Stomach smooth muscle (tissue), 2 donors: ENCODE data around the gene TPSAB1.
"Not testable (repeated sequence)": the region's sequence is repeated elsewhere in the genome, so short reads cannot be mapped to it uniquely, and the experiment has no call there.

Experiments
- H3K27ac ChIP-seq: one replicate; pipeline ENCODE4 v1.7.0; 2013; ENCODE audit warnings: mild to moderate bottlenecking, low read length, inconsistent platforms
- H3K27me3 ChIP-seq, 2 donors: one replicate each; pipeline ENCODE4 v1.7.0; 2013; ENCODE audit warnings: low read length in 2 of 2; ENCODE audit not compliant: insufficient read depth in 2 of 2, control insufficient read depth in 1 of 2
- H3K36me3 ChIP-seq, 2 donors: one replicate each; pipeline ENCODE4 v1.7.0; 2013; ENCODE audit warnings: low read length in 2 of 2; ENCODE audit not compliant: control insufficient read depth in 2 of 2, insufficient read depth in 2 of 2
- H3K4me1 ChIP-seq: one replicate; pipeline ENCODE4 v1.7.0; 2013; ENCODE audit warnings: low read length; ENCODE audit not compliant: control insufficient read depth, insufficient read depth
- H3K4me3 ChIP-seq, 2 donors: one replicate each; pipeline ENCODE4 v1.7.0; 2013; ENCODE audit warnings: low read length in 2 of 2
- H3K9ac ChIP-seq, 2 donors: one replicate each; pipeline ENCODE4 v1.7.0; 2013; ENCODE audit warnings: low read length in 2 of 2, mild to moderate bottlenecking in 1 of 2
- H3K9me3 ChIP-seq, 2 donors: one replicate each; pipeline ENCODE4 v1.7.0; 2013; ENCODE audit warnings: low read length in 2 of 2; ENCODE audit not compliant: control insufficient read depth in 2 of 2
- donor health status: healthy.
- donor health status: Pancreatic carcinoma.

The TPSAB1 gene

GRCh38 chr16:1261131-1261892, 20.8 kb downstream of the TPSAB1 start:
- no peak overlapping the region for H3K9ac ChIP-seq

GRCh38 chr16:1262210-1262845, 21.8 kb downstream of the TPSAB1 start:
- Histone ChIP-seq H3K4me3 (no peak overlapping the region), H3K4me1 (peaks cover 4% of the 10 kb centered on the region), H3K27me3 (peaks cover 18 to 29% of the 10 kb centered on the region in 2 donors), H3K27ac (no peak overlapping the region), H3K9ac (no peak overlapping the region), H3K36me3 (no peaks in the 10 kb centered on the region), H3K9me3 (no peaks in the 10 kb centered on the region)

More at GRCh38 chr16:1261131-1261892, 20.8 kb downstream of the TPSAB1 start:
- Histone ChIP-seq H3K4me3 (no peak overlapping the region), H3K4me1 (peaks cover 4% of the 10 kb centered on the region), H3K36me3 (no peaks in the 10 kb centered on the region), H3K27me3 (peaks cover 14 to 27% of the 10 kb centered on the region in 2 donors), H3K9me3 (no peaks in the 10 kb centered on the region), H3K27ac (no peak overlapping the region)

- H3K27me3 ChIP-seq: peaks cover 18 to 29% of the 10 kb centered on the region in 2 donors
These were observed 22.3 kb downstream of the TPSAB1 start for GRCh38 chr16:1262846-1263221.

GRCh38 chr16:1263591-1264344, 23.3 kb downstream of the TPSAB1 start:
- Histone ChIP-seq H3K9me3 (no peaks in the 10 kb centered on the region), H3K4me3 (no peak overlapping the region), H3K27ac (no peak overlapping the region), H3K9ac (no peak overlapping the region), H3K4me1 (peaks cover 4% of the 10 kb centered on the region), H3K27me3 (peaks cover 18 to 29% of the 10 kb centered on the region in 2 donors), H3K36me3 (no peaks in the 10 kb centered on the region)

More at GRCh38 chr16:1262846-1263221, 22.3 kb downstream of the TPSAB1 start:
- H3K36me3 ChIP-seq: no peaks in the 10 kb centered on the region
- H3K9ac ChIP-seq: no peak overlapping the region
- H3K4me3 ChIP-seq: no peak overlapping the region
- no peak overlapping the region for H3K27ac ChIP-seq
- H3K4me1 ChIP-seq: peaks cover 4% of the 10 kb centered on the region
- no peaks in the 10 kb centered on the region for H3K9me3 ChIP-seq

GRCh38 chr16:1264345-1265089, 24.0 kb downstream of the TPSAB1 start:
- Histone ChIP-seq H3K9ac (no peak overlapping the region), H3K4me1 (no peaks in the 10 kb centered on the region), H3K27me3 (peaks cover 12 to 21% of the 10 kb centered on the region in 2 donors)

GRCh38 chr16:1265090-1265630, 24.7 kb downstream of the TPSAB1 start:
- Histone ChIP-seq H3K9me3 (no peaks in the 10 kb centered on the region), H3K9ac (no peak overlapping the region), H3K27ac (no peak overlapping the region), H3K36me3 (no peaks in the 10 kb centered on the region), H3K27me3 (peaks cover 15% of the 10 kb centered on the region in 2 donors), H3K4me3 (no peak overlapping the region), H3K4me1 (no peaks in the 10 kb centered on the region)

More at GRCh38 chr16:1264345-1265089, 24.0 kb downstream of the TPSAB1 start:
- Histone ChIP-seq H3K4me3 (no peak overlapping the region), H3K36me3 (no peaks in the 10 kb centered on the region), H3K9me3 (no peaks in the 10 kb centered on the region), H3K27ac (no peak overlapping the region)

- Histone ChIP-seq H3K9ac (no peak overlapping the region), H3K27me3 (peaks cover 12 to 19% of the 10 kb centered on the region in 2 donors), H3K4me1 (no peaks in the 10 kb centered on the region), H3K36me3 (no peaks in the 10 kb centered on the region), H3K27ac (no peak overlapping the region), H3K9me3 (no peaks in the 10 kb centered on the region), H3K4me3 (no peak overlapping the region)
These were observed 25.3 kb downstream of the TPSAB1 start for GRCh38 chr16:1265826-1266225.

GRCh38 chr16:1269418-1269817, 28.9 kb downstream of the TPSAB1 start:
- H3K27ac ChIP-seq, H3K4me1 ChIP-seq, H3K9me3 ChIP-seq, H3K9ac ChIP-seq, H3K36me3 ChIP-seq, H3K4me3 ChIP-seq: not testable (repeated sequence)
- H3K27me3 ChIP-seq: peaks cover 2 to 21% of the 10 kb centered on the region in 2 donors

GRCh38 chr16:1271380-1271723, 30.8 kb downstream of the TPSAB1 start:
- H3K27ac ChIP-seq: no peak overlapping the region
- H3K9me3 ChIP-seq: no peaks in the 10 kb centered on the region
- H3K27me3 ChIP-seq: peaks cover 10 to 18% of the 10 kb centered on the region in 2 donors
- no peaks in the 10 kb centered on the region for H3K36me3 ChIP-seq
- H3K9ac ChIP-seq: no peak overlapping the region
- no peak overlapping the region for H3K4me3 ChIP-seq
- H3K4me1 ChIP-seq: peaks cover 9% of the 10 kb centered on the region

- not testable (repeated sequence) for H3K9ac ChIP-seq, H3K4me1 ChIP-seq, H3K36me3 ChIP-seq, H3K9me3 ChIP-seq, H3K4me3 ChIP-seq, H3K27ac ChIP-seq
- peaks cover 7 to 14% of the 10 kb centered on the region in 2 donors for H3K27me3 ChIP-seq
These were observed 31.4 kb downstream of the TPSAB1 start for GRCh38 chr16:1271724-1272413.
